ENCODE data around the gene ATXN1. TPM values are rescaled to one million over a fixed set of nuclear protein-coding genes. Genes with fewer than 3 reads are reported as not detected.

The ATXN1 gene
- total and polyA plus RNA-seq, 2 of the 8 experiments (the other 6 are each of a cell fraction or from before 2014, with no cell fraction given), result 1.6 to 4.0 TPM

- Histone ChIP-seq H3K4me2 (ENCODE audit: insufficient read depth in 1 of 2, low read depth in 2 of 2, low read length in 2 of 2) (no peak overlapping the region), H2AFZ (ENCODE audit: low read length) (no peak overlapping the region), H3K4me3 (ENCODE audit: extremely low read depth in 1 of 4, insufficient read depth in 2 of 4, low read depth in 3 of 4, low read length in 4 of 4) (no peak overlapping the region), H4K20me1 (replicated peaks in 1 of 2; ENCODE audit: control insufficient read depth in 1 of 2, insufficient read depth in 2 of 2, low read length in 2 of 2) (no peaks in the 10 kb centered on the region), H4K8ac (ENCODE audit: extremely low read depth, insufficient read depth, low read length) (no peak overlapping the region; the same call in 1 of the 2 replicates), H3K18ac (ENCODE audit: extremely low read depth, low read length) (no peak overlapping the region), H3K27ac (ENCODE audit: low read depth, low read length) (no peak overlapping the region), H3K4me1 (replicated peaks in 1 of 4; ENCODE audit: control insufficient read depth in 3 of 4, insufficient read depth in 4 of 4, low read length in 3 of 4) (0 out of 7 replicates have a peak, but pooled peaks cover 0 to 2% (median 0%) of the 10 kb centered on the region in 4 experiments), H2BK12ac (ENCODE audit: low read depth, low read length) (no peak overlapping the region), H2BK20ac (ENCODE audit: low read length) (no peak overlapping the region; the same call in 1 of the 2 replicates), H4K91ac (replicated peaks; ENCODE audit: insufficient read length, low read length) (no peak overlapping the region), H3K79me2 (ENCODE audit: control insufficient read depth in 1 of 2, insufficient read depth in 2 of 2, low read length in 2 of 2) (no peaks in the 10 kb centered on the region), H3K56ac (replicated peaks; ENCODE audit: insufficient read length, low read depth, low read length) (no peak overlapping the region), H3K27me3 (replicated peaks in 1 of 4; ENCODE audit: control insufficient read depth in 3 of 4, extremely low read depth in 1 of 4, insufficient read depth in 3 of 4, low read length in 3 of 4) (no peaks in the 10 kb centered on the region), H2AK5ac (ENCODE audit: low read depth, low read length) (no peak overlapping the region), H3K23ac (ENCODE audit: insufficient read length) (no peak overlapping the region), H2BK5ac (ENCODE audit: low read depth, low read length) (no peak overlapping the region), H3K4ac (replicated peaks; ENCODE audit: insufficient read length, low read depth, low read length) (no peak overlapping the region), H3K9ac (replicated peaks in 1 of 4; ENCODE audit: extremely low read depth in 1 of 4, low read depth in 3 of 4, low read length in 3 of 4) (no peak overlapping the region), H3K36me3 (ENCODE audit: control insufficient read depth in 2 of 4, insufficient read depth in 4 of 4, low read length in 3 of 4) (no peaks in the 10 kb centered on the region), H3K79me1 (ENCODE audit: low read depth, low read length) (no peaks in the 10 kb centered on the region), H3K23me2 (ENCODE audit: low read depth, low read length) (no peaks in the 10 kb centered on the region), H3K14ac (ENCODE audit: insufficient read length) (no peak overlapping the region), H2BK120ac (replicated peaks; ENCODE audit: low read depth, low read length) (no peak overlapping the region), H3K9me3 (ENCODE audit: insufficient read depth in 2 of 2, low read depth in 1 of 2, low read length in 1 of 2) (no peaks in the 10 kb centered on the region), H2BK15ac (ENCODE audit: low read length) (no peak overlapping the region), H4K5ac (ENCODE audit: insufficient read length, low read depth, low read length) (no peak overlapping the region)
- DNase-seq (ENCODE audit: low read depth in 1 of 2, low spot score in 2 of 2), result no peak
- FAIRE-seq, result no peak
- TF ChIP-seq KDM4A (IDR thresholded peaks at IDR 0.05; ENCODE audit: low read depth, low read length, severe bottlenecking) (no peak), KDM1A (IDR thresholded peaks at IDR 0.05; ENCODE audit: borderline replicate concordance, low read length) (no peak), RAD21 (IDR thresholded peaks at IDR 0.05 in 1 of 2, conservative IDR thresholded peaks at IDR 0.05 in 1 of 2; ENCODE audit: low read depth in 2 of 2, low read length in 2 of 2) (no peak), E2F6 (IDR thresholded peaks at IDR 0.05) (no peak), NANOG (IDR thresholded peaks at IDR 0.05; ENCODE audit: insufficient read depth, low read depth, low read length, poor library complexity, severe bottlenecking) (no peak), TBP (IDR thresholded peaks at IDR 0.05; ENCODE audit: low read depth, low read length) (no peak)
- TF ChIP-seq, protein P1, sequence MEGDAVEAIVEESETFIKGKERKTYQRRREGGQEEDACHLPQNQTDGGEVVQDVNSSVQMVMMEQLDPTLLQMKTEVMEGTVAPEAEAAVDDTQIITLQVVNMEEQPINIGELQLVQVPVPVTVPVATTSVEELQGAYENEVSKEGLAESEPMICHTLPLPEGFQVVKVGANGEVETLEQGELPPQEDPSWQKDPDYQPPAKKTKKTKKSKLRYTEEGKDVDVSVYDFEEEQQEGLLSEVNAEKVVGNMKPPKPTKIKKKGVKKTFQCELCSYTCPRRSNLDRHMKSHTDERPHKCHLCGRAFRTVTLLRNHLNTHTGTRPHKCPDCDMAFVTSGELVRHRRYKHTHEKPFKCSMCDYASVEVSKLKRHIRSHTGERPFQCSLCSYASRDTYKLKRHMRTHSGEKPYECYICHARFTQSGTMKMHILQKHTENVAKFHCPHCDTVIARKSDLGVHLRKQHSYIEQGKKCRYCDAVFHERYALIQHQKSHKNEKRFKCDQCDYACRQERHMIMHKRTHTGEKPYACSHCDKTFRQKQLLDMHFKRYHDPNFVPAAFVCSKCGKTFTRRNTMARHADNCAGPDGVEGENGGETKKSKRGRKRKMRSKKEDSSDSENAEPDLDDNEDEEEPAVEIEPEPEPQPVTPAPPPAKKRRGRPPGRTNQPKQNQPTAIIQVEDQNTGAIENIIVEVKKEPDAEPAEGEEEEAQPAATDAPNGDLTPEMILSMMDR (IDR thresholded peaks at IDR 0.05; ENCODE audit: control extremely low read depth in 1 of 3, insufficient read depth in 1 of 3, low read depth in 1 of 3, low read length in 3 of 3), result no peak
- WGBS, 2 experiments (ENCODE audit: extremely low coverage in 1 of 2, insufficient coverage in 1 of 2, insufficient read length in 1 of 2, insufficient replicate concordance in 2 of 2, low coverage in 1 of 2, low lambda C conversion rate in 2 of 2, missing lambda C conversion rate in 1 of 2), result 90% methylated on average over 15 of the region's 15 CpGs; no CpG with 5 or more reads in 1 of the 2 experiments
- ChIA-PET CTCF (ENCODE audit: partially characterized antibody) (interaction anchor here (4.8 kb wide), 1 partner anchor 9 kb away, joined by 18 read pairs; no protein-coding TSS in a partner anchor), POLR2A (ENCODE audit: partially characterized antibody) (no interaction called here)
These were observed 466.2 kb downstream of the ATXN1 start for GRCh38 chr6:16295060-16295459.
